GM13976 (cell line): ENCODE measurements around the gene HPN.

Experiments
- DNase-seq: peaks from one replicate; pipeline ENCODE4 v3.0.0; 2012; ENCODE audit warnings: low spot score
- CTCF ChIP-seq: IDR thresholded peaks from 2 replicates; pipeline ENCODE4 v1.5.1; 2012; ENCODE audit warnings: borderline replicate concordance, mild to moderate bottlenecking; ENCODE audit not compliant: insufficient read depth; ENCODE audit errors: extremely low read depth, missing control alignments, control extremely low read depth
- in situ Hi-C: fragments of 300-500 bp; cut with MboI; formaldehyde crosslinking; loops from one replicate; pipeline ENCODE4 v1.12.0; 2022; ENCODE audit warnings: low sequenced_read_pairs, mixed read lengths, inconsistent platforms; ENCODE audit not compliant: unreplicated experiment

HPN gene

DNA sequence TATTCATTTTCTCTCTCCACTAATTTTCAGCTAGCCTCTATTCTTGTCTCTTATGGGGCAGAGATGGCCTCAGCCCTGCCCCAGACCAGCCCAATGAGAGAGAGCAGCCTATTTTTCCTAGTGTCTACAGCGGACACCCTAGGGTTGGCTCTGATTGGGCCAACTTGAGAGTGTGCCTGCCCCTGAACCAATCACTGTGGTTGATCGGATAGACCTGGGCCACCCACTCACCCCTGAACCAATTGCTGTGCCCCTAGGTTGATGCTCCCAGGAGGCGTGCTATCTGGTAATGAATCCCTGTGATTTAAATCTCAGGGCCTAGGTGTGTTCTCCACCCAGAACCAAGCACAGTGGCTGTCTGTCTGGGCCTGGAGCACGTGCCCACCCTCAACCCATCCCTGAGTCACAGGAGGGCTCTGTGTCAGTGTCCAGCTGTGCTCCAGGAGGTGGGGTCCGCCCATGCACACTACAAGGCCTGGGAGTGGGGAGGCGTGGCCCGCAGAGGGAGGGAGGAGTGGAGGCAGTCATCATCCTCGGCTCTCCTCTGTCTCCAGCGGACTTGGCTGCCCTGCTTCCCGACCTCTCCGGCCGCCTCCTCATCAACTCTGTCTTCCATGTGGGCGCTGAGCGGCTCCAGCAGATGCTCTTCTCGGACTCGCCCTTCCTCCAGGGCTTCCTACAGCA, 26.1 kb upstream of the HPN start:
- in situ Hi-C loops: no loop called here
- no peak for DNase-seq
- no peak for TF ChIP-seq CTCF

DNA sequence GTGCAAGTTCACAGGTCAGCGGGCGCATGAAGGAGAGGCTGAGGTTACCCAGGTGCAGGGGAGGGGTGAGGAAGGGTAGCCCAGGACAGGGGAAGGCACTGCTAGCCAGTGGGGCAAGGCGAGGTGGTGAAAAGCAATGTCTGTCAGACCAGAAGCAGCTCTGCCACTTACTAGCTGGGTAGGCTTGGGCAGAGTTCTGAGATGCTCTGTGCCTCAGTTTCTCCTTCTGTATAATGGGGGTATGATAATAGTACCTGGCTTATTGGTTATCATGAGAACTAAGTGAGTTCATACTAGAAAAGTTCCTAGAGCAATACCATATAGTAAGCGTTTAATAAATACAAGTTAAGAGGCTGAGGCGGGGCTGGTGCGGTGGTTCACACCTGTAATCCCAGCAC, 25.6 kb upstream of the HPN start:
- DNase-seq: no peak
- no peak for TF ChIP-seq CTCF
- in situ Hi-C loops: no loop called here

DNA sequence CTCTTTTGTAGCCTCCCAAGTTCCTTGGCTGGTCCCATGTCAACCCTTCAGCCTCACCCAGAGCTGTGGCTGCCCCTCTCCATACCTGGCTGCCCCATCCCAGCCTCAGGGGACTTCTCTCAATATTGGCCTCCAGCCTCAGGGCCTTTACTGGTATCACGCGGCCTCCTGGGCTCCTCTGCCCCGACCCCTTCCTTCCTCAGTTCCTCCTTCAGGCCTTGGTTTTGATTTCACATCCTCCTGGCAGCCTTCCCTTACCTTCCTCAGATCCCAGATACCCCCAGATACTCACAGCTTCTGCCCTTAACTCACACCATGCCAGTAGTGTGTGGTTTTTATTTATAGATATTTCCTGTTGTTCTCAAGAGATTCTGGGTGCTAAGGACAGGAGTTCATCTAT, 24.0 kb upstream of the HPN start:
- no peak for DNase-seq
- no peak for TF ChIP-seq CTCF
- in situ Hi-C loops: no loop called here

DNA sequence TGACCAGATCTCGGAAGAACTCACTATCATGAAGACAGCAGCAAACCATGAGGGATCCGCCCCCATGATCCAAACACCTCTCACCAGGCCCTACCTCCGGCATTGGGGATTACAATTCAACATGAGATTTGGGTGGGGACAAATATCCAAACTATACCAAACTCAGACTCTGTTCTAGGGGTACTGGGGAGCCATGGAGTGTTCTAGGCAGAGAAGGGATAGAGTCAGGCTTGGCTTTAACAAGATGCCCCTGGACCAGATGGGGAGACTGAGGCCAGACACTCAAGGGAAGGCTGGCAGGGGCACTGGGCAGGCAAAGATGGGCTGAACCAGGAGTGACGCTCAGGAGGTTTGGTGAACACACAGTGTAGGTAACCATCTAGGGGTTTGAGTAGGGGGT, 23.1 kb upstream of the HPN start:
- DNase-seq: no peak
- in situ Hi-C loops: no loop called here
- TF ChIP-seq CTCF: no peak

- in situ Hi-C loops: no loop called here
- no peak for DNase-seq
- no peak for TF ChIP-seq CTCF
Measured at GRCh38 chr19:35019144-35019543, 22.4 kb upstream of the HPN start.

GRCh38 chr19:35021016-35021415, 20.5 kb upstream of the HPN start:
- in situ Hi-C loops: no loop called here
- TF ChIP-seq CTCF: no peak

DNA sequence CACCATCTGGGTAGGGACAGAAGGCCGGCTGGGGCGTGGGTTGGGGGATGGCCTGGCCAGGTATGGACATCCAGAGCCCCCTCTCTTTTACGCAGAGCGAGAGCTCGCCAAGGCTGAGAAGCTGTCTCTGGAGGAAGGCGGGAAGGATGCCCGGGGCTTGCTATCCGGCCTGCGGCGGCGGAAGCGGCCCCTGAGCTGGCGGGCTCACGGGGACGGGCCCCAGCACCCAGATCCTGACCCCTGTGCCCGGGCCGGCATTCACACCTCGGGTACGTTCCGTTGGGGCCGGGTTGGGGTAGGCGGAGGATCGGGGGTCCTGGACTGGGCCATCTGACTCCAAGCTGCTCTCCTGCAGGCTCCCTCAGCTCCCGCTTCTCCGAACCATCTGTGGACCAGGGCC, 19.9 kb upstream of the HPN start:
- no peak for TF ChIP-seq CTCF
- DNase-seq: no peak
- in situ Hi-C loops: no loop called here

More at GRCh38 chr19:35021016-35021415, 20.5 kb upstream of the HPN start:
- DNase-seq: no peak
